Activated naive CD8-positive, alpha-beta T cell treated with anti-CD3 and anti-CD28 coated beads, Interleukin-2, amount 50 U/mL, for 24 hours (primary cell): ENCODE data around the gene EHD3.

Experiments
- ATAC-seq: fragments of 150-1000 bp; cut with Tn5 transposase; one replicate; pipeline ENCODE4 v1.10.0; 2021
- DNase-seq: peaks from one replicate; pipeline ENCODE4 v3.0.0; 2021
- H3K27ac Mint-ChIP-seq: one replicate; pipeline ENCODE4 v1.8.0; 2021; ENCODE audit warnings: mild to moderate bottlenecking, mixed read lengths
- H3K27me3 Mint-ChIP-seq: one replicate; pipeline ENCODE4 v1.8.0; 2021; ENCODE audit warnings: mixed read lengths
- H3K36me3 Mint-ChIP-seq: one replicate; pipeline ENCODE4 v1.8.0; 2021; ENCODE audit warnings: low read depth, mixed read lengths
- H3K4me1 Mint-ChIP-seq: one replicate; pipeline ENCODE4 v1.8.0; 2021; ENCODE audit warnings: mixed read lengths
- H3K4me3 Mint-ChIP-seq: one replicate; pipeline ENCODE4 v1.8.0; 2021; ENCODE audit warnings: mild to moderate bottlenecking, moderate library complexity, mixed read lengths
- H3K9me3 Mint-ChIP-seq: one replicate; pipeline ENCODE4 v1.8.0; 2021; ENCODE audit warnings: mixed read lengths

EHD3 gene

DNA sequence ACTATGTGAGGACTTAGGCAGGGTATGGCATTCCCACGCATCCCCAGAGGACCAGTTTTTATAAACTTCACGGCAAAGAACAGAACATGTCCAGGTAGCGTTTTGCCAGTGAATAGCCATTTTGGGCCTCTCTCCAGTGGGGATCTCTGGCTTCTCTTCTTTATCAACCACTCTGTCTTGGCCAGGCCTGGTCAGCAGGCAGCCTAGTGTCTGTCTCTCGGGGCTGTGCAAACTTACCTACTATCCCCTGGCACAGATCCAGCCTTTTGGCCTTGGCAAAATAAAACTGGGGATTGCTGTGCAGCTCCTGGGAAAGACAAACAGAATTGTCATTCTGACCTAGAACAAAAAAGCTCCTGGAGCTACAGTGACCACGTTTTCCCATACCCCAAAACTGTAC, 31.1 kb upstream of the EHD3 start:
- H3K27me3 Mint-ChIP-seq, result no peaks in the 10 kb centered on the region
- no peak overlapping the region for H3K4me3 Mint-ChIP-seq
- no peaks in the 10 kb centered on the region for H3K4me1 Mint-ChIP-seq
- no peak overlapping the region for H3K27ac Mint-ChIP-seq
- ATAC-seq, result no peak
- H3K36me3 Mint-ChIP-seq, result no peaks in the 10 kb centered on the region
- no peak for DNase-seq
- no peaks in the 10 kb centered on the region for H3K9me3 Mint-ChIP-seq

DNA sequence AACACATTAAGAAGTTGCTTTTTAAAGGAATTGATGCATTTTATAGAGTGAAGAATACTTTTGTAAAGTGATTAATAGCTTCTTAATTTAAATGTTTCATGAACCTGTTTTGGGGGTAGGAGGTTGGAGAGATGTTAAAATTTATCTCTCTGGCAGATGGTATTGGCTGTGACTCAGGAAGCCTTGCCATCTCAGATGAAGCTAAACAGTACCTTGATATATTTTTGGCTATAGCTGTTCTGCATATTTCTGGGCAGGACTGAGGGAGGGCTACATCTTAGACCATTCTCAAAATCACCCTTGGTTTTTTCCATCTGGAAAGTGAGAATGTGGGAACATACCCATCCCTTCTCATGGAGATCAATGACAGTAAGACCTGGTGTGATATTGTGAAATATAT, 30.0 kb upstream of the EHD3 start:
- H3K4me1 Mint-ChIP-seq, result no peaks in the 10 kb centered on the region
- no peak overlapping the region for H3K4me3 Mint-ChIP-seq
- no peak overlapping the region for H3K27ac Mint-ChIP-seq
- no peaks in the 10 kb centered on the region for H3K27me3 Mint-ChIP-seq
- no peak for ATAC-seq
- H3K9me3 Mint-ChIP-seq, result no peaks in the 10 kb centered on the region
- no peak for DNase-seq
- no peaks in the 10 kb centered on the region for H3K36me3 Mint-ChIP-seq

DNA sequence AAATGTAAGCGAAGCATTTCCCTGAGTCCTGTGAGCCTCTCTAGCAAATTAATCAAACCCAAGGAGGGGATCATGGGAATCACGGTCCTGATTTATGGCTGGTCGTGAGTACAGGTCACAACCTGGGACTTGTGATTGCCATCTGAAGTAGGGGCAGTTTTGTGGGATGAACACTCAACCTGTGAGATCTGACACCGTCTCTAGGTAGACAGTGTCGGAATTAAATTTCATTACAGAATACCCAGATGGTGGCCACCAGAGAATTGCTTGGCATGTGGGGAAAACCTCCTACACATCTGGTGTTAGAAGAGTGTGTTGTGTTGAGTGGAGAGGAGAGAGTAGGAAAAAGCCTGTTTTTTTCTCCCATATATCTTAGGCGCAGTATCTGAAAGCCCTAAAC, 29.2 kb upstream of the EHD3 start:
- no peak for ATAC-seq
- Mint-ChIP-seq H3K4me3 (no peak overlapping the region), H3K36me3 (no peaks in the 10 kb centered on the region), H3K27ac (no peak overlapping the region), H3K4me1 (no peaks in the 10 kb centered on the region), H3K27me3 (no peaks in the 10 kb centered on the region), H3K9me3 (no peaks in the 10 kb centered on the region)
- DNase-seq, result no peak

DNA sequence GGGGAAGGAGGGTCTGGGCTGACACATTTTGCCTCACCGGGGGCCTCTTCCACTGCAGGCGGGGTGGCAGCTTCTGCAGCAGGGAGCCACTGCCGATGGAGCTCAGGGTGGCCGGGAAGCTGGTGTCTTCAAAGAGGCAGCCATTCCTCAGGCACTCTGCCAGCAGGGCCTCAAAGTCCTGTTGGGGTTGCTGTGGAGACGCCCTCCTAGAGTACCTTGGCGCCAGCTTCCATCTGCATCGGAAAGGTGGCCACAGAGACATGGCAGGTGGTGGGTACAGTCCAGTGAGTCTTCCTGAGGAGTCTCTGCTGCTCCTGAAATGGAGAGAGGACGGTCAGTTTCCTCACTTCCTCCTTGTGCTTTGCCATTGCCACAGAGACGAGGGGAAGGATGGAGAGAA, 28.8 kb upstream of the EHD3 start:
- no peak overlapping the region for H3K27ac Mint-ChIP-seq
- no peak for ATAC-seq
- no peaks in the 10 kb centered on the region for H3K4me1 Mint-ChIP-seq
- no peaks in the 10 kb centered on the region for H3K27me3 Mint-ChIP-seq
- H3K4me3 Mint-ChIP-seq, result no peak overlapping the region
- DNase-seq, result no peak
- no peaks in the 10 kb centered on the region for H3K9me3 Mint-ChIP-seq
- H3K36me3 Mint-ChIP-seq, result no peaks in the 10 kb centered on the region

DNA sequence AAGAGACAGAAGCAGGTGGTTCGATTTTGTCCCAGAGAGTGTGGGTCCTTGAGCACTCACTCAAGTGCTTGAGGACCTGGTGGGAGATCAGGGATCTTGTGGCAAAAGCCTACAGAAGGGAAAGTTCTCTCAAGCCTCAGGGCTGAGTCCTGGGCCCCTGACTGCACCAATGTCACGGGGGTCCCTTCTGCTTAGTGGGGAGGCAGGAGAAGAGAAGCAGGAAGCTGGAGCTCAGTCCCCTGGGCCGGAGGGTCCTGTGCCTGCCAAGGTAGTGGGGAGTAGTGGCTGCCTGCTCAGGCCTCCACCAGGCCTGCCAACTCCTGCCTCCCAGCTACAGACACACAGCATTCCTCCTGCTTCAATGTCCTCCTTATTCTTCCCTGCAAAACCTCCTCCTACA, 28.3 kb upstream of the EHD3 start:
- DNase-seq (no peak), ATAC-seq (no peak)
- H3K4me3 Mint-ChIP-seq, result no peak overlapping the region
- no peak overlapping the region for H3K27ac Mint-ChIP-seq
- H3K36me3 Mint-ChIP-seq, result no peaks in the 10 kb centered on the region
- H3K9me3 Mint-ChIP-seq, result no peaks in the 10 kb centered on the region
- no peaks in the 10 kb centered on the region for H3K4me1 Mint-ChIP-seq
- H3K27me3 Mint-ChIP-seq, result no peaks in the 10 kb centered on the region

DNA sequence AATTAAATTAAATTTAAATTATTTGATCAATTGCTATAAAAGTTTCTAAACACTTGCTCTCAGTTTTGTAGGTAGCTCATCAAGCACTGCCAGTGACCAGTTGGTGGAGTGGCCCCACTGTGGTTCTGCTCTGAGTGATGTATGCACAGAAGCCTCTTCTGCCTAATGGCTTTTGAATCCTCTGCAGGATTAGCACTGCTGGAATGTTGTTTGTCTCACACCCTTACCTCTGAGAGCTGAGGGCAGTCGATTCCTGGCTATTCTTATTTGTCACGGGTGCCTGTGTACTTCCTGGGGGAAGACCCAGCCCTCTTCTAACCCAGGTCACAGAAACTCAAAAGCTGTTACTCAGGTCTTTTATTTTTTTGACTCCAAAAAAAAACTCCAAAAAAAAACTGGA, 26.2 kb upstream of the EHD3 start:
- DNase-seq (no peak), ATAC-seq (no peak)
- Mint-ChIP-seq H3K27me3 (no peaks in the 10 kb centered on the region), H3K36me3 (no peaks in the 10 kb centered on the region), H3K9me3 (no peaks in the 10 kb centered on the region), H3K4me3 (no peak overlapping the region), H3K27ac (no peak overlapping the region), H3K4me1 (no peaks in the 10 kb centered on the region)

DNA sequence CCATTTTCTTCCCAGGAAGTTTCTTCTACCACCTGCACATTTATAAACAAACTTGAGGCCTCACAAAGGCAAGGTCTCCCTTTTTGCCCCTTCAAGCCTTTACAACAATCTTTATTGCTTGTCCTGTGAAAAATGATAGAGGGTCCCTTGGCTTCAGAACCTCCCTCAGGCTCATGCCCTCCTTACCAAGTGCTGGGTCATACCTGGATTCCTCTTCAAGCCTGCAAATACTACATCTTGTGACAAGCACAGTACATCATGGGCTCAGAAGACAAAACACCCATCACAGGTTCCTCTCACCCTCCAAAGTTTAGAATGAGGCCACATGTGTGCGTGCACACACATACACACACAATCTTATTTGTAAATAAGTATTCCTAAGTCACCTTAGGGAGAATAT, 25.7 kb upstream of the EHD3 start:
- ATAC-seq (no peak), DNase-seq (no peak)
- H3K36me3 Mint-ChIP-seq, result no peaks in the 10 kb centered on the region
- no peaks in the 10 kb centered on the region for H3K4me1 Mint-ChIP-seq
- H3K9me3 Mint-ChIP-seq, result no peaks in the 10 kb centered on the region
- no peaks in the 10 kb centered on the region for H3K27me3 Mint-ChIP-seq
- no peak overlapping the region for H3K27ac Mint-ChIP-seq
- H3K4me3 Mint-ChIP-seq, result no peak overlapping the region

DNA sequence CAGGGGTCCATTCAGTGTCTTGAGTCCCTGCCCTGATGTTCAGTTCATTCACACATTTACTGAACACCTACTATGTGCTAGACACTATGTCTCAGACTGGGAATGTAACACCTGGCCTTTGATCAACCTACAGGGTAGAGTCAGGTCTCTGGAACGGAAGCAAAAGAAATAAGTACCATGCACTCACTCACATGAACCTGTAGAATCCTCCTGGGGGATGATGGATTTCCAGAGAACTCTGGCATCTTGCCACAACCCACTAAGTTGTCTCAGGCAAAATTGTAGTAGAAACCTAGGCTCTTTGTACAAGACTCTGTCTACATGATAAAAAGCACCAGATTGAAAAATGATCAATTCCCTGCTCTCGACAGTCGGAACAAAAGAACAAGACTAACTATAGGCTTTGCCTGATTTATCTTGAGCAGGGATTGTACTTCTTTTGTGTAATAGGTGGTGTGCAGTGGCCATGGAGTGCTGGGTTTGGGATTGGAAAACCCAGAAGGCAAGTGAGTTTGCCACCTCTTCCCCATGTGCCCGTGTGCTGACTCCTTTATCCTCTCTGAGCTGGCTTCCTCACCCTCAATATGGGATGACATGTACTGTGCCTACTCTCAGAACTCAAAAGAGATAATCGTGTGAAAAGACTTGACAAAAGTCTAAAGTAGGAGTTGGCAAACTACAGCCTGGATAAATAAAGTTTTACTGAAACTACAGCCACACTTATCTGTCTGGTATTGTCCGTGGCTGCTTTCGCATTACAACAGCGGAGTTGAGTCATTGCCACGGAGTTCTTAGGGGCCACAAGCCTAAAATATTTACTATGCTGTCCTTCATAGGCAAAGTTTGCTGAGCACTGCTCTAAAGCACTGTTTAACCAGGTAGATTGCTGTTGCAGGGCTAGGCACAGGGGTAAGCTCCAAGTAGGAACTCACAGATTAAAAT, 21.0 kb upstream of the EHD3 start:
- Mint-ChIP-seq H3K27ac (no peak overlapping the region), H3K27me3 (no peaks in the 10 kb centered on the region), H3K4me3 (no peak overlapping the region), H3K9me3 (no peaks in the 10 kb centered on the region), H3K36me3 (no peaks in the 10 kb centered on the region), H3K4me1 (peaks cover 27% of the 10 kb centered on the region)
- no peak for DNase-seq
- ATAC-seq, result no peak

DNA sequence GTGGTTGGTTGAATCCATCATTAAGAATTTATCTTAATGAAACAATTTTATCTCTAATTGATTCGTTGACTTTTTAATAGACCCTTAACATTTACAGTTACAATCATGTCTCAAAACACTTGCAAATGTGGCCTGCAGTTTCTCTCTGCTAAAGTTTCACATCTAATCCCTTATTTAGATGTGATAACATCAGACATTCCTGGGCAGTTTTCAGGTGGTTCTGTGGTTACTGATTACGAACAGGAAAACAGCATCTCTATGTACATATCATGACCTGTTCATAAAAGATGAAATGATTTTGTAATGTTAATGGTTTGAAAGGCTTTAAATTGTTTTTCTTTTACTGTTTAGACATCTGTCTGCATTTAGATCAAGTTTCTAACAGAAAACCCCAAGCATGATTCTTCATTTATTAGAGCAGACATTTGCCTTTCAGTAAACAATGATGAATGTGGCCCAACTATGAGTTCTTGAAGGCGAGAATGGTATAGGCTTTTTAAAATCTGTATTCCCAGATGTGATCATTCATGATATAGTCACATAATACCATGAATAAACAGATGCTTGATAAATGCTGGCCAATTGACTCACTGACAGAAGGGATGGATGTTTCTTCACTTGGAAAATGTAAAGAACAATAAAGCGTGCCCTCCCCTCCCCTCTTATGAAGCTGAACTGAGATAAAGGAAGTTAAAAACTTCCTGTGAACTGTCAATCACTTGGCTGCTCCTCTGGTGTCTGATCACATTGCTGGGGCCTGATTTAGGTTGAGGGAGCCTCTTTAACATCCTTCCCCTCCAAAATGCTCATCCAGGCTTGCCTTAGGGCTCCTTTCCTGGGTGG, 20.1 kb upstream of the EHD3 start:
- no peak overlapping the region for H3K4me3 Mint-ChIP-seq

DNA sequence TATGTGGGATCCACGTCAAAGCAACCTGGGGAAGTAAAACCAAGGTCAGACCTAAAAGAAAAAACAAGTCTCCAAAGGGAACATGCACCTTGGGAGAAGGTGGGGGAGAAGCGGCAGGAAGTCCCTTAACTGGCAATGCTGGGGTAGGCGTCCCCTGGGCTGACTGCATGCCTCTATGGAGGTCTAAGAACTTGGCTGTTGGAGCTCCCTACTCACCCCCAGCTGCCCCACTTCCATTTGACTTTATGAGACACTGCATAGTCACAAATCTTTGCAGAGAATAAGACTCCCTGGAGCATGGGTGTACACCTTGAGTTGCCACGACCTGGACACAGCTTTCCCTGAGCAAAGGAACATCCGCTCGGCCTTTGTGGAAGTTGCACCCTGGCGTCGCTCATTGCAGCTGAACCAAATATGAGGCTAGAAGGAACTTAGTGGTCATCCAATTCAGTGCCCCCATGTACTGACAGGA, 19.5 kb upstream of the EHD3 start:
- Mint-ChIP-seq H3K27ac (no peak overlapping the region), H3K27me3 (no peaks in the 10 kb centered on the region), H3K4me1 (peaks cover 36% of the 10 kb centered on the region), H3K4me3 (no peak overlapping the region), H3K36me3 (no peaks in the 10 kb centered on the region), H3K9me3 (no peaks in the 10 kb centered on the region)
- ATAC-seq (no peak), DNase-seq (no peak)

More for the DNA sequence above, 20.1 kb upstream of the EHD3 start:
- no peak overlapping the region for H3K27ac Mint-ChIP-seq
- H3K36me3 Mint-ChIP-seq, result no peaks in the 10 kb centered on the region
- ATAC-seq, result no peak
- H3K9me3 Mint-ChIP-seq, result no peaks in the 10 kb centered on the region
- H3K27me3 Mint-ChIP-seq, result no peaks in the 10 kb centered on the region
- H3K4me1 Mint-ChIP-seq, result peaks cover 30% of the 10 kb centered on the region
- no peak for DNase-seq

DNA sequence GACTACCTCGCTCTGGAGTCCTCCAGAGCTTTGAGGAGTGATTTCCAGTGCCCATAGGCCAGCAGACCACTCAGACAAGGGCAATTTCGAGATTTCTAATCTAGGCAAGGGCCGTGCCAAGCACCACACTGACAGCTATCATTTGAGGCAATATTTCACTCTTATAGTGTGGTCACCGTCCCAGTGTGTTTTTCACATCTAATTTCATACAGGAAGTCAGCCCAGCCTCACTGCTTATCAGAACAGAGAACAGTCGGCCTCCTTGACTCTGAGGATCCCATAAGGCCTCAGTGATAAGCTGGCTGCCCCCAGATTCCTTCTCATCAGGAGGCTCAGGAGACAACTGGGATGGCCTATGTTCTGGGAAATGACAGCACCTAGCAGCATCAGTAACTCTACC, 17.2 kb upstream of the EHD3 start:
- Mint-ChIP-seq H3K27ac (no peak overlapping the region), H3K4me3 (no peak overlapping the region), H3K4me1 (peaks cover 43% of the 10 kb centered on the region), H3K9me3 (no peaks in the 10 kb centered on the region), H3K27me3 (peaks cover 5% of the 10 kb centered on the region), H3K36me3 (no peaks in the 10 kb centered on the region)
- ATAC-seq (no peak), DNase-seq (no peak)

DNA sequence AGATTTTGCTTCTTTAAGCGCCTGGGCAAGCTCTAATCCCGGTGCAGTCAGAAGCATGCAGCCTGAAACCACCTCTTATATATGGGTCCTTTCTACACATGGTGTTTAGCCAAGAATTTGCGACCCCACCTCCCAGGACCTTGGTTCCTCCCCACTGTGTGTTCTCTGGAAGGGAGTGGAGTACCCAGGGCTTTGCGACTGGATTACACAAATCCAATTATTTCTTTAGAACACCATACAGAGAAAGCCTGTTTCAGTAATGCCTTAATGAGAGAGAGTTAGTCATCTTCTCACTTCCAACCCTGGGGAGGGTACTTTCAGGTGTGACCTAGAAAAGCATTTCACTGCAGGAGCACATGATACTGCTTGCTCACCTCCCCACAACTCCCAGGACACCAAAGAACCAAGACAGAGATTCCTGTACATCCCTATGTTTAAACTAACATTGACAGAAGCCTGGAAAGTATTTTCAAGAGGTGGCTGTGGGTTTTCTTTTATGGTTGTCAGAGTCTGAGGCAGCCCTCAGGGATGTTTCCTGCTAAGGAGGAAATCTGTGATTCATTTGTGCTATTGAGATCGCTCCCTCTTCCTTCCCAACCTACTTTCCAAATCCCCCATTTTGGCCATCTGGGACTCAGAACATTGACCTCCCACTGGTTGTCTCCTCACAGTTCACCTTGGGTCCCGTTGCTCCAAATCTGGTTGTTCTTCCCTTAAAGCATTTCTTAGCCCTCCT, 16.3 kb upstream of the EHD3 start, which contains the start of gene CAPN14:
Gene CAPN14, minus strand, starts transcription at position 51 of the 736 bp plus-strand sequence. CDS start 12,068 bp downstream, outside the sequence.
- no peaks in the 10 kb centered on the region for H3K36me3 Mint-ChIP-seq
- H3K4me1 Mint-ChIP-seq, result peaks cover 43% of the 10 kb centered on the region
- no peaks in the 10 kb centered on the region for H3K9me3 Mint-ChIP-seq
- H3K4me3 Mint-ChIP-seq, result no peak within 1 kb of the TSS
- no peak within 1 kb of the TSS for H3K27ac Mint-ChIP-seq
- peaks cover 5% of the 10 kb centered on the region for H3K27me3 Mint-ChIP-seq
- DNase-seq, result no peak
- peak; percentile 46 for ATAC-seq

DNA sequence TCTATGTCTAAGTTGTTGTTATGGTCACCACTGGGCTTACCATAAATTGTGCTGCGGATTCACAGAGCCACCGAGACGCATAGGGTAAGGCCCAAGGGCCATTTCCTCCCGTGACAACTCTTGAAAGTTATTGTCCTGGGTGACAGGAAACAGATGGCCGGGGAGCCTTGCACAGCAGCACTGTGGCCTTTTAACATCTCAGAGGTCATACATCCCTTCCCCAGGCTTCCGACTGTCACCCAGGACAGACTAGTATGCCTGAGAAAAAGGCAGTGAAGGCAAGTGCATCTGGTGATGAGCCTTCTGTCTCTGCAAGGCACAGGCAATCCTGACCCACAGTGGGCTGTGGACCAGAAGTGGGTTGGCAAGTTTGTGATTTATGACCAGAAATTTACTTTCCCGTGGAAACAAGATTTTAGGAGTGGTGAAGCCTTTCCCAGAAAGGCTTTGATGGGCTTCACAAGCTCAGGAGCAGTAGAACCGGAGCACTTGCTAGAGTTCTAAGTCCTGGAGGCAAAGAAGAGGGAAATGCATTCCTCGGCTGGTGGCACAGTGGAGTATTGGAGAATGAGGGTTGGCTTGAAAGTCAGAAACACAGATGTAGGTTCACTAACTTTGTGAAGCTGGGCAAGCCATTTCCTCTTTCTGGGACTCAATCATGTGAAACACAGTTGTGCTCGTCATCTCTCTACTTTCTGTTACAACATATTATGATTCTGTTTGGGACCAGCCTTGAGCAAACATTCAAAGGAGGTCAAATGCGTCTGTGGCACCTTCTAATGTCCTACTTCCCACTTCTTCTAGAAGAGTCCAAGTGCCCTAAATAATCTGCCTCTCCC, 14.6 kb upstream of the EHD3 start:
- no peak overlapping the region for H3K4me3 Mint-ChIP-seq
- no peak overlapping the region for H3K27ac Mint-ChIP-seq
- DNase-seq, result no peak
- ATAC-seq, result no peak
- peaks cover 13% of the 10 kb centered on the region for H3K27me3 Mint-ChIP-seq
- H3K4me1 Mint-ChIP-seq, result peaks cover 37% of the 10 kb centered on the region
- H3K36me3 Mint-ChIP-seq, result no peaks in the 10 kb centered on the region
- H3K9me3 Mint-ChIP-seq, result no peaks in the 10 kb centered on the region

DNA sequence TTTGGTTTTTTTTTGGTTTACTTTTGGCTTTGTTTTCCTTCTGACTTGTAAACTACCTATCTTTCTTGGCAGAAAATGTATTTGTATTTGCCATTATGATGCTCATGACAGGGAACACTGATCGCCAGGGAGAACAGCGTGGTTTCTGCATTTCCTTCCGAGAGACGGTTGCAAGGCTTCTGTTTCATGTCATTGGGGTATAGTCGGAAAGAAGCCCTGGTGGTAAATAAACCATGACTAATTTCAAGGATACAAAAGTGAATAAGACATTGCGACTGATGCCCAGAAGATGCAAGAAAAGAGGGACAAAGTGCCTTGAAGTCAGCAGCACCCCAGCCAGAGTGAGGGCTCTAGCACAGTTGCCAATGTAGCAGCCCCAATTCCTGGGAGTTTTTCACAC, 12.4 kb upstream of the EHD3 start:
- H3K27me3 Mint-ChIP-seq, result peaks cover 13% of the 10 kb centered on the region
- no peaks in the 10 kb centered on the region for H3K36me3 Mint-ChIP-seq
- H3K4me3 Mint-ChIP-seq, result no peak overlapping the region
- DNase-seq, result no peak
- no peaks in the 10 kb centered on the region for H3K9me3 Mint-ChIP-seq
- H3K27ac Mint-ChIP-seq, result no peak overlapping the region
- H3K4me1 Mint-ChIP-seq, result peaks cover 27% of the 10 kb centered on the region
- ATAC-seq, result no peak
